ENCODE data around the gene SKAP2.

GRCh38 chr7:26618898-26619297 is 245.5 kb downstream of the SKAP2 start:
- TF ChIP-seq CTCF (conservative IDR thresholded peaks at IDR 0.05; ENCODE audit: low read depth in 2 of 2) (no peak), EZH2 (IDR thresholded peaks at IDR 0.05; ENCODE audit: low read depth, unreplicated experiment) (no peak), REST (IDR thresholded peaks at IDR 0.05; ENCODE audit: unreplicated experiment) (no peak), POLR2AphosphoS5 (IDR thresholded peaks at IDR 0.05; ENCODE audit: low read depth) (no peak), EZH2phosphoT487 (IDR thresholded peaks at IDR 0.05; ENCODE audit: unreplicated experiment) (no peak), JUNB (IDR thresholded peaks at IDR 0.05; ENCODE audit: unreplicated experiment) (no peak), CREB1 (CRISPR knock-in tag; IDR thresholded peaks at IDR 0.05; ENCODE audit: low read depth) (no peak), STAT1 (IDR thresholded peaks at IDR 0.05; ENCODE audit: unreplicated experiment) (no peak), NANOG (IDR thresholded peaks at IDR 0.05; ENCODE audit: borderline replicate concordance) (no peak), ZNF462 (CRISPR knock-in tag; IDR thresholded peaks at IDR 0.05) (no peak), ETS1 (IDR thresholded peaks at IDR 0.05) (no peak), ZNF114 (CRISPR knock-in tag; IDR thresholded peaks at IDR 0.05) (no peak)

Data from GM23338 (cell line).